GM15510 (cell line): Measurements from ENCODE around the gene RMRP.

Experiments used
- POLR2A ChIP-seq: IDR thresholded peaks from 3 replicates; pipeline ENCODE4 v1.6.1; 2011; ENCODE audit warnings: borderline replicate concordance; ENCODE audit not compliant: insufficient read length; ENCODE audit errors: extremely low read depth

The RMRP gene

GRCh38 chr9:35608221-35608620 lies 49.6 kb downstream of the RMRP start:
- no peak for TF ChIP-seq POLR2A
